ENCODE measurements around the gene SLC25A47. TPM values are rescaled to one million over a fixed set of nuclear protein-coding genes. Genes with fewer than 3 reads are reported as not detected.
A peak's percentile ranks its signal among the peaks of the same experiment; 100 is the strongest.

SLC25A47 gene
- total RNA-seq, 4 donors from 2014 or later = not detected

DNA sequence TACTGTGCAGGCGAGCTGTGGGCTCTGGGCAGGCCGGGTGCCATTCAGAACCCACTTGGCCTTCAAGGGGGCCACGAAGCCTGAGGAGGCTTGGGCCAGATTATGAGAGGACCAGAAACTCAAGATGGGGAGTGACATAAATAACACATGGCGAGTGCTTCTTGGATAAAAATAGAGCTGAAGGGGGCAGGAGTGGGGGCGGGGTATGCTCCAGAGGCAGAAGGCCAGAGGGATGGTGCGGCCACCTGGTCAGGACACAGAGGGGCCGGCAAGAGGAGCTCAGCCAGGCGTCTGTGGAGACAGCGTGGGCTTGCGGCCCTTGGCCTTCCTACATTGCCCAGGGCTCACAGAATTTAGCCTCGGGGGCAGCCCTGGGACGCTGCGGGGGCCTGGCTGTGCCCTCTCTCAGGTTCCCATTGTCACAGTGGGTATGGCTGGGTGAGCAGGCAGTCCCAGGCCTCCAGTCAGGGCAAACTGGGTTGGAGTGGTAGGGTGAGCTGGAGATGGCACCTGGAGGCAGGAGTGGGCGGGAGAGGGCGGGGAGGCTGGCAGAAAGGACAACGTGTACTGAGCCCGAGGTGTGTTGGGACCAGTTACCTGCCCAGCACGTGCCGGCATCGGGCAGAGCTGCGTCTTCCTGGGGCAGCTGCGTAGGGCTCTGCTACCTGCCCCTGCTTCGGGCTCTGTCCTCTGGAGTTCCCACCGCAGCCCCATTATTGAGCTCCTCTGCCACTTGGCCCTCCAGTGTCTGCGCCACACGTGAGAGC lies 9.5 kb upstream of the SLC25A47 start:
- TF ChIP-seq, protein P1, sequence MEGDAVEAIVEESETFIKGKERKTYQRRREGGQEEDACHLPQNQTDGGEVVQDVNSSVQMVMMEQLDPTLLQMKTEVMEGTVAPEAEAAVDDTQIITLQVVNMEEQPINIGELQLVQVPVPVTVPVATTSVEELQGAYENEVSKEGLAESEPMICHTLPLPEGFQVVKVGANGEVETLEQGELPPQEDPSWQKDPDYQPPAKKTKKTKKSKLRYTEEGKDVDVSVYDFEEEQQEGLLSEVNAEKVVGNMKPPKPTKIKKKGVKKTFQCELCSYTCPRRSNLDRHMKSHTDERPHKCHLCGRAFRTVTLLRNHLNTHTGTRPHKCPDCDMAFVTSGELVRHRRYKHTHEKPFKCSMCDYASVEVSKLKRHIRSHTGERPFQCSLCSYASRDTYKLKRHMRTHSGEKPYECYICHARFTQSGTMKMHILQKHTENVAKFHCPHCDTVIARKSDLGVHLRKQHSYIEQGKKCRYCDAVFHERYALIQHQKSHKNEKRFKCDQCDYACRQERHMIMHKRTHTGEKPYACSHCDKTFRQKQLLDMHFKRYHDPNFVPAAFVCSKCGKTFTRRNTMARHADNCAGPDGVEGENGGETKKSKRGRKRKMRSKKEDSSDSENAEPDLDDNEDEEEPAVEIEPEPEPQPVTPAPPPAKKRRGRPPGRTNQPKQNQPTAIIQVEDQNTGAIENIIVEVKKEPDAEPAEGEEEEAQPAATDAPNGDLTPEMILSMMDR (IDR thresholded peaks at IDR 0.05) = no peak
- TF ChIP-seq POLR2A (IDR thresholded peaks at IDR 0.05) = no peak
- intact Hi-C loops (cut with DNase I; ENCODE audit: low total_unique reads) = no loop called here
- 58 to 77% methylated on average over 25 to 26 of the region's 26 CpGs for WGBS, 2 donors
- H3K4me3 ChIP-seq (ENCODE audit: low read depth, poor library complexity, severe bottlenecking) = no peak overlapping the region
- peak in 1 of 2 donors; percentile 62 for DNase-seq (ENCODE audit: low spot score in 2 of 2)

DNA sequence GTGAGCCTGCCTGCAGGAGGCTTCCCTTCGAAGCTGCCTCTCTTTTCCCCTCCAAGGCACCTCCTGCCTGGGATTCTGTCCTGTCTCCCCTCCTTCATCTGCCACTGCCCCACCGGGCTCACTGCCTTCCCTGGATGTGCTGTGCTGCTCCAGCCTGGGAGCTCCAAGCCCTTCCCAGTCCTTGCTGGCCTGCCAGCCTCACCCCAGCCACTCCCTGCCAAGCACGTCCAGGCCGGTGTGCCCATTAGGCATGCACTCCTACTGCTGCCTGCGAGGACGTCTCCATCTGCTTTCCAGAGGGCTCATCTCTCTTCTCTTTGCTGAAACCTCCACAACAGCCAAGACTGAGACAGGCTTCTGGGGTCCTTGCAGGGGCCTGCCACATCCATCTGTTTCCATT lies 8.4 kb upstream of the SLC25A47 start:
- intact Hi-C loops (cut with DNase I; ENCODE audit: low total_unique reads) = no loop called here
- DNase-seq (ENCODE audit: low spot score in 2 of 2) = no peak
- 46 to 50% methylated on average over 6 of the region's 6 CpGs for WGBS, 2 donors
- TF ChIP-seq, protein P1 (IDR thresholded peaks at IDR 0.05) = no peak
- TF ChIP-seq POLR2A (IDR thresholded peaks at IDR 0.05) = no peak
- no peak overlapping the region for H3K4me3 ChIP-seq (ENCODE audit: low read depth, poor library complexity, severe bottlenecking)

DNA sequence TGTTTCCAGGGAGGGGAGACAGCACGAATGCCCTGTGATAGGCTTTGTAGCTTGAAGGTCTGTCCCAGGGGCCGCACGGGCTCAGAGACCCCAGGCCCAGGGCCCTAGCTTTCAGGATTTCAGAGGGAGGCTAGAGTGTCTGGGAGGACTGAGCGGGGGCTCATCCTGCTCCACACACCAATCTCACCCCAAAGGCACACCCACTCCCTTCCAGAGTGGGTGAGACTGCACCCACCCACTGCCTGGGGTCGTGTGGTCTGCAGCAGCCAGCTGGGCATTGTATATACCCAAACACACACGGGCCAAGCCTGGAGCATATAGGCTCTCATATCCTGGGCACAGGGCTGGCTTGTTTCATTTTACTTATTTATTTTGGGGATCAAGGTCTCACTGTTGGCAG lies 5.8 kb upstream of the SLC25A47 start:
- DNase-seq (ENCODE audit: low spot score in 2 of 2) = no peak
- 84 to 89% methylated on average over 6 of the region's 6 CpGs for WGBS, 2 donors
- TF ChIP-seq, protein P1 (IDR thresholded peaks at IDR 0.05) = no peak
- TF ChIP-seq POLR2A (IDR thresholded peaks at IDR 0.05) = no peak
- H3K4me3 ChIP-seq (ENCODE audit: low read depth, poor library complexity, severe bottlenecking) = no peak overlapping the region
- intact Hi-C loops (cut with DNase I; ENCODE audit: low total_unique reads) = no loop called here

DNA sequence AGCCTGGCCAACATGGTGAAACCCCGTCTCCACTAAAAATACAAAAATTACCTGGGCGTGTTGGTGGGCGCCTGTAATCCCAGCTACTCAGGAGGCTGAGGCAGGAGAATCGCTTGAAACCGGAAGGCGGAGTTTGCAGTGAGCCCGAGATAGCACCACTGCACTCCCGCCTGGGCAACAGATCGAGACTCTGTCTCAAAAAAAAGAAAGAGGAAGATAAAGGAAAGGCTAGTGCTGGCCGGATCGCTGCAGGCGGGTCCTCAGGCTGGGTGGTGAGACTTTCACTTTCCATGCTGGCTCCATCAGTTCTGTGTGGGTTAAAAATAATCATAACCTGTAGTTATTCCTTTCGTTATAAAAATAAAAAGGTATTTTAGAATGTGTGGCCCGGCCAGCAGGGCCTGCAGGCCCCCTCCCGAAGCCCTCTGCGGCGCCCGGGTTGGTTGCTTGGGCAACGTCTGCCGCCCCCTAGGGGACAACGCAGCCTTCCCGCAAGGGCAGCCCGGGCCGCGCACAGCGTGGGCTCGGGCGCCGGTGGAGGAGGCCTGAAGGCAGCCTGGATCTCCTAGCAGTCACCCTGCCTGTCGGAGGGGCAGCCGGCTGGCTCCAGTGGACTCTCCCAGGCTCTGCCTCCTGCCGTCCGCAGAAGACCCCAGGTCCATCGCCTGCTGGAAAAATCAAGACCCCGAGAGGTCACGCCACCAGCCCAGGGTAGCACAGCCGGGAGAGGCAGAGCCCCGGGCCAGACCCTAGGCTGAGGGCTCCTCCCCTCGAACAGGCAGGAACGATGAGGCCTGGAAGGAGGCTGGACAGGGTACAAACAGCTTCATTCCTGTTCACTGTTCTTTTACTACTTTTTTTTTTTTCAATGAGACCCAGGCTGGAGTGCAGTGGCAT lies 5.0 kb upstream of the SLC25A47 start:
- no peak overlapping the region for H3K4me3 ChIP-seq (ENCODE audit: low read depth, poor library complexity, severe bottlenecking)
- no peak for TF ChIP-seq POLR2A (IDR thresholded peaks at IDR 0.05)
- TF ChIP-seq, protein P1 (IDR thresholded peaks at IDR 0.05) = no peak
- WGBS, 2 donors = 43 to 53% methylated on average over 26 to 40 of the region's 40 CpGs
- peak in 1 of 2 donors; percentile 93 for DNase-seq (ENCODE audit: low spot score in 2 of 2)
- intact Hi-C loops (cut with DNase I; ENCODE audit: low total_unique reads) = no loop called here

DNA sequence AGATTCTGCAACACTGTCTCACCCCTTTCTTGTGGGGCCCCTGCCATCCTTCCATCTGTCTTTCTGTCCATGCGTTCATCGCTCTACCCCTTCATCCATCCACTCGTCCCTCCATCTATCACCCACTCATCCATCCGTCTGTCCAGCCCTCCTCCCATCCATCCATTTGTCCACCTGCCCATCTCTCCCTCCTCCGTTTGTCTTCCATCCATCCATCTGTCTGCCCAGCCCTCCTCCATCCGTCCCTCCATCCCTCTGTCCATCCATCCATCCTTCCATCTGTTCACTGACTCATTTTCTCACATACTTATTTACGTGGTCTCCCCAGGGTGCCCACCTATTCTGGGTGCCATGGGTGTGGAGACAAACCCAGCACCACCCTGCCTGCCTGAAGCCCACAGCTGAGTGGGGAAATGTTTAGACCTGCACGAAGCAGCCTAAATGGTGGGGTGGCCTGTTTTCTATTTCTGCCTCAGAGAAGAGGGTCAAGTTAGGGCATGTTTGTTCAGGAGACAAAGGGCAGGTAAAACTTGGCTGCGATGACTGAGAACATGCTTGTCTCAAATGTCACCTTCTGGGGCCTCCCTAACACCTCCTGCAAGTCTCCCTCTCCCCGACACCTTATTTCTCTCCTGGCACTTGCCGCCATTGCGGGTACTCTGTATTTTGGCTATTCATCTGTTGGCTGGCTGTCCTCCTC lies 2.8 kb upstream of the SLC25A47 start:
- intact Hi-C loops (cut with DNase I; ENCODE audit: low total_unique reads) = no loop called here
- 74 to 89% methylated on average over 12 of the region's 12 CpGs for WGBS, 2 donors
- DNase-seq (ENCODE audit: low spot score in 2 of 2) = no peak
- H3K4me3 ChIP-seq (ENCODE audit: low read depth, poor library complexity, severe bottlenecking) = no peak overlapping the region
- TF ChIP-seq, protein P1 (IDR thresholded peaks at IDR 0.05) = no peak
